GM12878 (cell line): ENCODE results near the gene BMPR1B. TPM values are rescaled to one million over a fixed set of nuclear protein-coding genes. Genes with fewer than 3 reads are reported as not detected.

Experiments used
- ATAC-seq: fragments of 200-7000 bp; cut with Tn5 transposase; 3 replicates; pipeline ENCODE4 v1.9.1; 2020; ENCODE audit warnings: mild to moderate bottlenecking, moderate library complexity
- BruUV-seq: library from RNA; stranded (reverse); fragments of 400-500 nt; replicated peaks from 2 replicates; lab custom pipeline; 2021; lab: Mats Ljungman, UMichigan
- CTCF ChIA-PET: fragments of 300-600 bp; sonication (Branson Sonifier 250); formaldehyde crosslinking; extraction: SDS; loops from one replicate; lab custom pipeline; 2021; ENCODE audit warnings: inconsistent platforms; lab: Yijun Ruan, JAX
- POLR2A ChIA-PET: fragments of 350-600 bp; formaldehyde crosslinking; extraction: SDS; loops from one replicate; lab custom pipeline; 2021; ENCODE audit warnings: inconsistent platforms; lab: Charles Lee
- RAD21 ChIA-PET: fragments of 300-600 bp; sonication (Branson Sonifier 250); formaldehyde crosslinking; loops from one replicate; lab custom pipeline; 2023; ENCODE audit warnings: antibody characterized with exemption; ENCODE audit not compliant: unreplicated experiment; lab: Charles Lee
- SMC1A ChIA-PET: fragments of 300-600 bp; sonication (Branson Sonifier 250); formaldehyde crosslinking; loops from one replicate; lab custom pipeline; 2023; ENCODE audit not compliant: unreplicated experiment, uncharacterized antibody; lab: Charles Lee
- DNase-seq: peaks from one replicate; pipeline ENCODE4 v3.0.0-alpha.2; 2011; ENCODE audit warnings: low read depth, low spot score
- FAIRE-seq: peaks from 3 replicates; lab custom pipeline; 2011; peaks lifted over from hg19 to GRCh38; lab: Jason Lieb, UNC
- H2AFZ ChIP-seq: 2 replicates; pipeline ENCODE4 v1.6.0; 2011; ENCODE audit warnings: low read depth, low read length, control low read depth; ENCODE audit not compliant: control insufficient read depth
- H3K27ac ChIP-seq: 2 replicates; pipeline ENCODE4 v1.5.1; 2011; ENCODE audit warnings: control low read depth; ENCODE audit not compliant: control insufficient read depth, insufficient read depth
- H3K27me3 ChIP-seq, 2 experiments: replicated peaks in 1 of 2; 2 replicates each; pipeline versions ENCODE4 v1.6.0 to v1.6.1; 2011; ENCODE audit warnings: low read length in 1 of 2; ENCODE audit not compliant: control insufficient read depth in 2 of 2, insufficient read depth in 2 of 2
- H3K36me3 ChIP-seq, 2 experiments: 2 replicates each; pipeline ENCODE4 v1.5.1; 2011; ENCODE audit warnings: low read length in 1 of 2; ENCODE audit not compliant: control insufficient read depth in 2 of 2, insufficient read depth in 2 of 2
- H3K4me1 ChIP-seq: 2 replicates; pipeline ENCODE4 v1.6.1; 2011; ENCODE audit warnings: mild to moderate bottlenecking, low read length, moderate library complexity, mixed read lengths; ENCODE audit not compliant: control insufficient read depth, insufficient read depth
- H3K4me2 ChIP-seq: 2 replicates; pipeline ENCODE4 v1.6.0; 2011; ENCODE audit warnings: control low read depth; ENCODE audit not compliant: control insufficient read depth, insufficient read depth
- H3K4me3 ChIP-seq: fragments of 200-600 bp; sonication (generic); 2 replicates; pipeline ENCODE4 v1.5.1; 2016
- H3K79me2 ChIP-seq: 2 replicates; pipeline ENCODE4 v1.6.0; 2011; ENCODE audit warnings: low read length; ENCODE audit not compliant: control insufficient read depth, insufficient read depth
- H3K9ac ChIP-seq: 2 replicates; pipeline ENCODE4 v1.8.0; 2011; ENCODE audit warnings: low read length, control low read depth, mixed read lengths; ENCODE audit not compliant: control insufficient read depth, insufficient read depth
- H3K9me3 ChIP-seq: replicated peaks from 3 replicates; pipeline ENCODE4 v1.5.1; 2011; ENCODE audit warnings: mild to moderate bottlenecking, low read length; ENCODE audit not compliant: control insufficient read depth, insufficient read depth
- H4K20me1 ChIP-seq: 2 replicates; pipeline ENCODE4 v1.6.0; 2011; ENCODE audit not compliant: control insufficient read depth, insufficient read depth
- BCL11A ChIP-seq: IDR thresholded peaks from 2 replicates; pipeline ENCODE4 v1.6.1; 2011; ENCODE audit warnings: low read depth, low read length
- ETV6 ChIP-seq, 2 experiments: fragments of 450-650 bp in 1 of 2; IDR thresholded peaks in 1 of 2; conservative IDR thresholded peaks in 1 of 2; 2 replicates each; pipeline ENCODE4 v1.6.1; 2014; ENCODE audit warnings: antibody characterized with exemption in 1 of 2, borderline replicate concordance in 1 of 2, low read depth in 1 of 2, mild to moderate bottlenecking in 1 of 2, moderate library complexity in 1 of 2
- GABPA ChIP-seq: IDR thresholded peaks from 2 replicates; pipeline ENCODE4 v1.6.1; 2014; ENCODE audit warnings: antibody characterized with exemption, low read depth, mild to moderate bottlenecking, inconsistent platforms
- IKZF2 ChIP-seq, 2 experiments: fragments of 450-650 bp; IDR thresholded peaks; 2 replicates each; pipeline ENCODE4 v1.6.1; 2017; ENCODE audit warnings: mild to moderate bottlenecking in 2 of 2, moderate library complexity in 2 of 2
- PAX5 ChIP-seq: IDR thresholded peaks from 2 replicates; pipeline ENCODE4 v1.6.1; 2011; ENCODE audit warnings: low read depth, low read length, borderline replicate concordance
- RAD21 ChIP-seq: IDR thresholded peaks from 2 replicates; pipeline ENCODE4 v1.6.1; 2011; ENCODE audit warnings: mild to moderate bottlenecking, low read depth, low read length, moderate library complexity; ENCODE audit not compliant: insufficient read depth
- TAF1 ChIP-seq: IDR thresholded peaks from 2 replicates; pipeline ENCODE4 v1.6.1; 2011; ENCODE audit warnings: mild to moderate bottlenecking, low read depth, low read length, borderline replicate concordance
- TCF7 ChIP-seq: IDR thresholded peaks from 2 replicates; pipeline ENCODE4 v1.6.1; 2014; ENCODE audit warnings: antibody characterized with exemption, borderline replicate concordance
- ZNF217 ChIP-seq: fragments of 450-650 bp; IDR thresholded peaks from 2 replicates; pipeline ENCODE4 v1.6.1; 2017; ENCODE audit warnings: antibody characterized with exemption, mild to moderate bottlenecking
- ZNF24 ChIP-seq: fragments of 450-650 bp; IDR thresholded peaks from 2 replicates; pipeline ENCODE4 v1.6.1; 2017; ENCODE audit warnings: antibody characterized with exemption, mild to moderate bottlenecking
- WGBS: methylation state at CpG from one replicate; pipeline ENCODE4 v1.1.6; 2016; ENCODE audit warnings: low lambda C conversion rate; ENCODE audit not compliant: insufficient replicate concordance, insufficient coverage; ENCODE audit errors: missing lambda C conversion rate; 5-methylcytosine and 5-hydroxymethylcytosine counted together
- in situ Hi-C: fragments of 300-500 bp; cut with MboI; formaldehyde crosslinking; loops from 9 replicates; pipeline ENCODE4 v1.14.3; 2018; ENCODE audit warnings: mixed read lengths
- intact Hi-C: fragments of 100-400 bp; cut with micrococcal nuclease; formaldehyde crosslinking; loops from one replicate; pipeline ENCODE4 v1.14.2; 2022; ENCODE audit not compliant: unreplicated experiment
- polyA plus RNA-seq, 11 experiments: library from polyadenylated mRNA; depleted of rRNA in 4 of 11; unstranded in 6 of 11; stranded (reverse) in 5 of 11; fragments of >200 nt; fragmentation: Nextera tagmentation in 4 of 11; fragmentation: Illumina TruSeq in 1 of 11; extraction: Ambion mirVana in 4 of 11; extraction: Trizol in 1 of 11; gene quantifications; 1 replicate in 1 of 11; 2 replicates in 10 of 11; pipeline versions ENCODE4 v1.2.1 to v1.2.3, GENCODE V29; 2011 to 2016; ENCODE audit warnings: inconsistent platforms in 2 of 11, missing spikeins in 2 of 11, low read depth in 1 of 11
- total RNA-seq, 4 experiments: library from RNA; depleted of rRNA in 3 of 4; stranded (reverse); fragments of >200 nt in 3 of 4; fragmentation: Illumina TruSeq in 1 of 4; extraction: Trizol in 1 of 4; gene quantifications; 2 replicates each; pipeline versions ENCODE4 v1.2.1 to v1.2.3, GENCODE V29; 2013 to 2021
- TF ChIP-seq, protein P1 (sequence below): fragments of 450-650 bp; IDR thresholded peaks from 2 replicates; pipeline ENCODE4 v1.6.1; 2017; ENCODE audit warnings: mild to moderate bottlenecking, moderate library complexity
- TF ChIP-seq, protein P2 (sequence below): fragments of 450-650 bp; conservative IDR thresholded peaks from 2 replicates; pipeline ENCODE4 v1.6.1; 2017; ENCODE audit warnings: mild to moderate bottlenecking, moderate library complexity
- TF ChIP-seq, protein P3 (sequence below): IDR thresholded peaks from 2 replicates; pipeline ENCODE4 v1.6.1; 2011; ENCODE audit warnings: borderline replicate concordance, low read depth, mild to moderate bottlenecking, moderate library complexity, mixed read lengths, low read length; ENCODE audit not compliant: insufficient read depth; ENCODE audit errors: extremely low read length
- TF ChIP-seq, protein P4 (sequence below): IDR thresholded peaks from 2 replicates; pipeline ENCODE4 v1.6.1; 2012; ENCODE audit warnings: low read depth, low read length, improper control_type of control experiment

BMPR1B gene
- total and polyA plus RNA-seq, 10 of the 15 experiments (the other 5 are each of a cell fraction or from before 2014, with no cell fraction given), result not detected

DNA sequence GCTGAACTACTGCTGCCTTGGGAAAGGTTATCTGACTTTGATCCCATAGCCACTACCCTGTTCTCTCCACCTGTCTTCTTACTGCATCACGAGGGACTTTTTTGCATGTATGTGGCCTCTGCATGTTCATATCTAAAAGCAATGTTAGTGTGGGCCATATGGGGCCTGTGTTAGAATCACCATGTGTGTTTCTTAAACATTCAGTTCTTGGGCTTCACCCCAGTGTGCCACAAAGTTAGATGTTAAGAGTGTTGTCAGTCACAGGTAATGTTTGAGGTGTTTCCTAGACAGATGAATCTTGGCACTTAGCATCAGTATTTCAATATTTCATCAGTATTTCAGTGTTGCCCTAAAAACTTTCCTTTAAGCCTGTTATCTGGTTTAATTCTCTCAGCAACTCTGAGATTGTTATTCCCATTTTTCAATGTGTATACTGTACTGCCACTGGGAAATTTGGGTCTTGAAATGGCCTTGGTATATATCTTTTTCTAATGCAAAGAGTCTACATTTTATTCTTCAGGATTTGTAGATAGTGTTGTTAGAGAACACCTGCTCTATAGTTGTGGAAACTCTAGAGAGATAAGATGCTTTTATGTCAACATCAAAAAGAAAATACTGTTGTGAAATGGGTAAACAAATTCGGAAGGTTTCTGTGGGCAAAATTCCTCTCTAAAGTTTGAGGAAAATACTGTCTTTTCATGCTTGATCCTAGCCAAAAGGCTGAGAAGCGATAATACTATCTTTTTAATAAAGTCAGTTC is 259.7 kb downstream of the BMPR1B start:
- RAD21 ChIA-PET, result no interaction called here
- POLR2A ChIA-PET, result no interaction called here
- SMC1A ChIA-PET, result no interaction called here
- CTCF ChIA-PET, result no interaction called here
- FAIRE-seq (no peak), DNase-seq (no peak), ATAC-seq (no peak)
- Histone ChIP-seq H3K4me3 (no peak overlapping the region), H3K27me3 (no peaks in the 10 kb centered on the region), H3K27ac (no peak overlapping the region), H3K9ac (no peak overlapping the region), H3K4me2 (no peak overlapping the region), H3K79me2 (no peaks in the 10 kb centered on the region), H3K9me3 (no peaks in the 10 kb centered on the region), H2AFZ (no peak overlapping the region), H3K4me1 (no peaks in the 10 kb centered on the region), H3K36me3 (no peaks in the 10 kb centered on the region), H4K20me1 (no peaks in the 10 kb centered on the region)
- intact Hi-C loops (no loop called here), in situ Hi-C loops (no loop called here)
- WGBS, result 0% methylated on average over 3 of the region's 3 CpGs
- no TSS peak for BruUV-seq
- TF ChIP-seq ZNF217 (no peak), BCL11A (no peak), ZNF24 (no peak), IKZF2 (IDR thresholded peaks at IDR 0.05) (no peak), RAD21 (no peak), GABPA (no peak), TAF1 (no peak), PAX5 (no peak), ETV6 (conservative IDR thresholded peaks at IDR 0.05 in 1 of 2, IDR thresholded peaks at IDR 0.05 in 1 of 2; ENCODE audit: borderline replicate concordance in 1 of 2, low read depth in 1 of 2) (no peak), TCF7 (no peak)
- TF ChIP-seq, protein P1, sequence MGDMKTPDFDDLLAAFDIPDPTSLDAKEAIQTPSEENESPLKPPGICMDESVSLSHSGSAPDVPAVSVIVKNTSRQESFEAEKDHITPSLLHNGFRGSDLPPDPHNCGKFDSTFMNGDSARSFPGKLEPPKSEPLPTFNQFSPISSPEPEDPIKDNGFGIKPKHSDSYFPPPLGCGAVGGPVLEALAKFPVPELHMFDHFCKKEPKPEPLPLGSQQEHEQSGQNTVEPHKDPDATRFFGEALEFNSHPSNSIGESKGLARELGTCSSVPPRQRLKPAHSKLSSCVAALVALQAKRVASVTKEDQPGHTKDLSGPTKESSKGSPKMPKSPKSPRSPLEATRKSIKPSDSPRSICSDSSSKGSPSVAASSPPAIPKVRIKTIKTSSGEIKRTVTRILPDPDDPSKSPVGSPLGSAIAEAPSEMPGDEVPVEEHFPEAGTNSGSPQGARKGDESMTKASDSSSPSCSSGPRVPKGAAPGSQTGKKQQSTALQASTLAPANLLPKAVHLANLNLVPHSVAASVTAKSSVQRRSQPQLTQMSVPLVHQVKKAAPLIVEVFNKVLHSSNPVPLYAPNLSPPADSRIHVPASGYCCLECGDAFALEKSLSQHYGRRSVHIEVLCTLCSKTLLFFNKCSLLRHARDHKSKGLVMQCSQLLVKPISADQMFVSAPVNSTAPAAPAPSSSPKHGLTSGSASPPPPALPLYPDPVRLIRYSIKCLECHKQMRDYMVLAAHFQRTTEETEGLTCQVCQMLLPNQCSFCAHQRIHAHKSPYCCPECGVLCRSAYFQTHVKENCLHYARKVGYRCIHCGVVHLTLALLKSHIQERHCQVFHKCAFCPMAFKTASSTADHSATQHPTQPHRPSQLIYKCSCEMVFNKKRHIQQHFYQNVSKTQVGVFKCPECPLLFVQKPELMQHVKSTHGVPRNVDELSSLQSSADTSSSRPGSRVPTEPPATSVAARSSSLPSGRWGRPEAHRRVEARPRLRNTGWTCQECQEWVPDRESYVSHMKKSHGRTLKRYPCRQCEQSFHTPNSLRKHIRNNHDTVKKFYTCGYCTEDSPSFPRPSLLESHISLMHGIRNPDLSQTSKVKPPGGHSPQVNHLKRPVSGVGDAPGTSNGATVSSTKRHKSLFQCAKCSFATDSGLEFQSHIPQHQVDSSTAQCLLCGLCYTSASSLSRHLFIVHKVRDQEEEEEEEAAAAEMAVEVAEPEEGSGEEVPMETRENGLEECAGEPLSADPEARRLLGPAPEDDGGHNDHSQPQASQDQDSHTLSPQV, result no peak
- TF ChIP-seq, protein P2, sequence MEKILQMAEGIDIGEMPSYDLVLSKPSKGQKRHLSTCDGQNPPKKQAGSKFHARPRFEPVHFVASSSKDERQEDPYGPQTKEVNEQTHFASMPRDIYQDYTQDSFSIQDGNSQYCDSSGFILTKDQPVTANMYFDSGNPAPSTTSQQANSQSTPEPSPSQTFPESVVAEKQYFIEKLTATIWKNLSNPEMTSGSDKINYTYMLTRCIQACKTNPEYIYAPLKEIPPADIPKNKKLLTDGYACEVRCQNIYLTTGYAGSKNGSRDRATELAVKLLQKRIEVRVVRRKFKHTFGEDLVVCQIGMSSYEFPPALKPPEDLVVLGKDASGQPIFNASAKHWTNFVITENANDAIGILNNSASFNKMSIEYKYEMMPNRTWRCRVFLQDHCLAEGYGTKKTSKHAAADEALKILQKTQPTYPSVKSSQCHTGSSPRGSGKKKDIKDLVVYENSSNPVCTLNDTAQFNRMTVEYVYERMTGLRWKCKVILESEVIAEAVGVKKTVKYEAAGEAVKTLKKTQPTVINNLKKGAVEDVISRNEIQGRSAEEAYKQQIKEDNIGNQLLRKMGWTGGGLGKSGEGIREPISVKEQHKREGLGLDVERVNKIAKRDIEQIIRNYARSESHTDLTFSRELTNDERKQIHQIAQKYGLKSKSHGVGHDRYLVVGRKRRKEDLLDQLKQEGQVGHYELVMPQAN, result no peak
- TF ChIP-seq, protein P3, sequence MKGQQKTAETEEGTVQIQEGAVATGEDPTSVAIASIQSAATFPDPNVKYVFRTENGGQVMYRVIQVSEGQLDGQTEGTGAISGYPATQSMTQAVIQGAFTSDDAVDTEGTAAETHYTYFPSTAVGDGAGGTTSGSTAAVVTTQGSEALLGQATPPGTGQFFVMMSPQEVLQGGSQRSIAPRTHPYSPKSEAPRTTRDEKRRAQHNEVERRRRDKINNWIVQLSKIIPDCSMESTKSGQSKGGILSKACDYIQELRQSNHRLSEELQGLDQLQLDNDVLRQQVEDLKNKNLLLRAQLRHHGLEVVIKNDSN, result no peak
- TF ChIP-seq, protein P4, sequence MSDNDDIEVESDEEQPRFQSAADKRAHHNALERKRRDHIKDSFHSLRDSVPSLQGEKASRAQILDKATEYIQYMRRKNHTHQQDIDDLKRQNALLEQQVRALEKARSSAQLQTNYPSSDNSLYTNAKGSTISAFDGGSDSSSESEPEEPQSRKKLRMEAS, result no peak
